ENCODE data around the gene BABAM2.

The BABAM2 gene

GRCh38 chr2:28182348-28182747 lies 291.8 kb downstream of the BABAM2 start:
- in situ Hi-C loops (cut with HindIII; ENCODE audit: low sequenced_read_pairs) = no loop called here

GRCh38 chr2:28185153-28185552 lies 294.6 kb downstream of the BABAM2 start:
- in situ Hi-C loops (cut with HindIII; ENCODE audit: low sequenced_read_pairs) = no loop called here

- in situ Hi-C loops (cut with HindIII; ENCODE audit: low sequenced_read_pairs) = no loop called here
Measured at GRCh38 chr2:28185891-28186290, 295.4 kb downstream of the BABAM2 start.

GRCh38 chr2:28187186-28187585 lies 296.7 kb downstream of the BABAM2 start:
- in situ Hi-C loops (cut with HindIII; ENCODE audit: low sequenced_read_pairs) = no loop called here

GRCh38 chr2:28188436-28188835 lies 297.9 kb downstream of the BABAM2 start:
- in situ Hi-C loops (cut with HindIII; ENCODE audit: low sequenced_read_pairs) = no loop called here

- in situ Hi-C loops (cut with HindIII; ENCODE audit: low sequenced_read_pairs) = no loop called here
Measured at GRCh38 chr2:28193630-28194403, 303.3 kb downstream of the BABAM2 start.

- in situ Hi-C loops (cut with HindIII; ENCODE audit: low sequenced_read_pairs) = no loop called here
Measured at GRCh38 chr2:28199995-28200679, 309.6 kb downstream of the BABAM2 start.

- in situ Hi-C loops (cut with HindIII; ENCODE audit: low sequenced_read_pairs) = no loop called here
Measured at GRCh38 chr2:28201671-28202180, 311.2 kb downstream of the BABAM2 start.

GRCh38 chr2:28202719-28203118 lies 312.2 kb downstream of the BABAM2 start:
- in situ Hi-C loops (cut with HindIII; ENCODE audit: low sequenced_read_pairs) = no loop called here

- in situ Hi-C loops (cut with HindIII; ENCODE audit: low sequenced_read_pairs) = no loop called here
Measured at GRCh38 chr2:28206762-28207161, 316.2 kb downstream of the BABAM2 start.

GRCh38 chr2:28209261-28209691 lies 318.7 kb downstream of the BABAM2 start:
- in situ Hi-C loops (cut with HindIII; ENCODE audit: low sequenced_read_pairs) = no loop called here

GRCh38 chr2:28209864-28210263 lies 319.3 kb downstream of the BABAM2 start:
- in situ Hi-C loops (cut with HindIII; ENCODE audit: low sequenced_read_pairs) = no loop called here

- in situ Hi-C loops (cut with HindIII; ENCODE audit: low sequenced_read_pairs) = no loop called here
Measured at GRCh38 chr2:28210535-28210934, 320.0 kb downstream of the BABAM2 start.

GRCh38 chr2:28216331-28216730 lies 325.8 kb downstream of the BABAM2 start:
- in situ Hi-C loops (cut with HindIII; ENCODE audit: low sequenced_read_pairs) = no loop called here

GRCh38 chr2:28217042-28217740 lies 326.7 kb downstream of the BABAM2 start:
- in situ Hi-C loops (cut with HindIII; ENCODE audit: low sequenced_read_pairs) = no loop called here

GRCh38 chr2:28219138-28219537 lies 328.6 kb downstream of the BABAM2 start:
- in situ Hi-C loops (cut with HindIII; ENCODE audit: low sequenced_read_pairs) = no loop called here

GRCh38 chr2:28219758-28220368 lies 329.3 kb downstream of the BABAM2 start:
- in situ Hi-C loops (cut with HindIII; ENCODE audit: low sequenced_read_pairs) = no loop called here

GRCh38 chr2:28224648-28225472 lies 334.3 kb downstream of the BABAM2 start:
- in situ Hi-C loops (cut with HindIII; ENCODE audit: low sequenced_read_pairs) = no loop called here

- in situ Hi-C loops (cut with HindIII; ENCODE audit: low sequenced_read_pairs) = no loop called here
Measured at GRCh38 chr2:28225473-28226080, 335.0 kb downstream of the BABAM2 start.

GRCh38 chr2:28226558-28226957 lies 336.0 kb downstream of the BABAM2 start:
- in situ Hi-C loops (cut with HindIII; ENCODE audit: low sequenced_read_pairs) = no loop called here
